Smooth muscle cell (in vitro differentiated cells): ENCODE measurements around the gene NBDY. TPM values are rescaled to one million over a fixed set of nuclear protein-coding genes. Genes with fewer than 3 reads are reported as not detected.

Experiments used
- DNase-seq: peaks from one replicate; lab custom pipeline; 2025; ENCODE audit not compliant: unreplicated experiment; lab: John Stamatoyannopoulos, UW
- H2AFZ ChIP-seq: fragments of 200-600 bp; sonication (generic); 2 replicates; pipeline ENCODE4 v1.6.0; 2016; ENCODE audit warnings: antibody characterized with exemption, low read depth, mild to moderate bottlenecking
- H3F3A ChIP-seq: fragments of 200-600 bp; sonication (generic); 2 replicates; pipeline ENCODE4 v1.6.0; 2017; ENCODE audit warnings: antibody characterized with exemption, low read depth
- H3K27ac ChIP-seq: fragments of 200-600 bp; sonication (generic); 2 replicates; pipeline ENCODE4 v1.5.1; 2016; ENCODE audit warnings: low read depth, mild to moderate bottlenecking
- H3K27me3 ChIP-seq: fragments of 200-600 bp; sonication (generic); 2 replicates; pipeline ENCODE4 v1.6.1; 2016; ENCODE audit warnings: low read depth, mild to moderate bottlenecking
- H3K36me3 ChIP-seq: fragments of 200-600 bp; sonication (generic); 2 replicates; pipeline ENCODE4 v1.5.1; 2016; ENCODE audit warnings: low read depth
- H3K4me1 ChIP-seq: fragments of 200-600 bp; sonication (generic); 2 replicates; pipeline ENCODE4 v1.5.1; 2016; ENCODE audit warnings: low read depth
- H3K4me2 ChIP-seq: fragments of 200-600 bp; sonication (generic); 2 replicates; pipeline ENCODE4 v1.6.0; 2016; ENCODE audit warnings: mild to moderate bottlenecking
- H3K4me3 ChIP-seq: fragments of 200-600 bp; sonication (generic); 2 replicates; pipeline ENCODE4 v1.5.1; 2016; ENCODE audit warnings: mild to moderate bottlenecking
- H3K79me2 ChIP-seq: fragments of 200-600 bp; sonication (generic); 2 replicates; pipeline ENCODE4 v1.6.0; 2016; ENCODE audit warnings: low read depth, mild to moderate bottlenecking
- H3K9ac ChIP-seq: fragments of 200-600 bp; sonication (generic); 2 replicates; pipeline ENCODE4 v1.6.0; 2016; ENCODE audit warnings: low read depth
- H3K9me3 ChIP-seq: fragments of 200-600 bp; sonication (generic); replicated peaks from 2 replicates; pipeline ENCODE4 v1.5.1; 2016; ENCODE audit warnings: low read depth
- H4K20me1 ChIP-seq: fragments of 200-600 bp; sonication (generic); 2 replicates; pipeline ENCODE4 v1.6.0; 2016; ENCODE audit warnings: low read depth
- CTCF ChIP-seq: fragments of 200-600 bp; sonication (generic); IDR thresholded peaks from 2 replicates; pipeline ENCODE4 v1.5.1; 2017; ENCODE audit warnings: borderline replicate concordance, mild to moderate bottlenecking, antibody characterized with exemption; ENCODE audit not compliant: insufficient read depth, poor library complexity, severe bottlenecking
- WGBS: methylation state at CpG from one replicate; pipeline ENCODE4 v1.1.7; 2016; ENCODE audit warnings: low lambda C conversion rate; 5-methylcytosine and 5-hydroxymethylcytosine counted together
- polyA plus RNA-seq: library from polyadenylated mRNA; unstranded; fragments of >200 nt; fragmentation: Nextera tagmentation; extraction: Ambion mirVana; gene quantifications from 2 replicates; pipeline ENCODE4 v1.2.1, GENCODE V29; 2016
- total RNA-seq: library from RNA; depleted of rRNA; stranded (reverse); fragments of >200 nt; gene quantifications from 2 replicates; pipeline ENCODE4 v1.2.3, GENCODE V29; 2014

The NBDY gene
- total and polyA plus RNA-seq, 2 experiments from 2014 or later, result 23.0 to 226 TPM

GRCh38 chrX:56833626-56834025, 104.6 kb downstream of the NBDY start:
- Histone ChIP-seq H3K9me3 (no peaks in the 10 kb centered on the region), H2AFZ (no peak overlapping the region), H3K79me2 (no peaks in the 10 kb centered on the region), H3K4me2 (no peak overlapping the region), H3K36me3 (no peaks in the 10 kb centered on the region), H3K4me1 (no peaks in the 10 kb centered on the region), H3K9ac (no peak overlapping the region), H3F3A (no peaks in the 10 kb centered on the region), H3K27me3 (no peaks in the 10 kb centered on the region), H4K20me1 (no peaks in the 10 kb centered on the region), H3K27ac (no peak overlapping the region), H3K4me3 (no peak overlapping the region)
- TF ChIP-seq CTCF, result no peak
- WGBS, result 78% methylated on average over 2 of the region's 2 CpGs
- DNase-seq, result no peak

- DNase-seq, result no peak
- WGBS, result 84% methylated on average over 9 of the region's 9 CpGs
- H3F3A ChIP-seq, result no peaks in the 10 kb centered on the region
- H4K20me1 ChIP-seq, result no peaks in the 10 kb centered on the region
- H3K4me2 ChIP-seq, result no peak overlapping the region
- no peaks in the 10 kb centered on the region for H3K79me2 ChIP-seq
- H3K27ac ChIP-seq, result no peak overlapping the region
- H3K4me1 ChIP-seq, result no peaks in the 10 kb centered on the region
- H3K4me3 ChIP-seq, result no peak overlapping the region
- no peak overlapping the region for H2AFZ ChIP-seq
- H3K9me3 ChIP-seq, result no peaks in the 10 kb centered on the region
- no peaks in the 10 kb centered on the region for H3K27me3 ChIP-seq
- no peaks in the 10 kb centered on the region for H3K36me3 ChIP-seq
- no peak overlapping the region for H3K9ac ChIP-seq
- TF ChIP-seq CTCF, result no peak
These were observed 124.4 kb downstream of the NBDY start for GRCh38 chrX:56853436-56853835.

- no peaks in the 10 kb centered on the region for H3F3A ChIP-seq
- H3K9ac ChIP-seq, result no peak overlapping the region
- no peak overlapping the region for H3K4me2 ChIP-seq
- H4K20me1 ChIP-seq, result no peaks in the 10 kb centered on the region
- H3K27me3 ChIP-seq, result no peaks in the 10 kb centered on the region
- H3K79me2 ChIP-seq, result no peaks in the 10 kb centered on the region
- no peaks in the 10 kb centered on the region for H3K4me1 ChIP-seq
- no peak overlapping the region for H3K27ac ChIP-seq
- H3K4me3 ChIP-seq, result no peak overlapping the region
- H2AFZ ChIP-seq, result no peak overlapping the region
- H3K9me3 ChIP-seq, result peaks cover 2% of the 10 kb centered on the region
- 96% methylated on average over 1 of the region's 1 CpG for WGBS
- DNase-seq, result no peak
- no peak for TF ChIP-seq CTCF
- H3K36me3 ChIP-seq, result no peaks in the 10 kb centered on the region
These were observed 128.0 kb downstream of the NBDY start for GRCh38 chrX:56857042-56857441.

GRCh38 chrX:56860888-56861287, 131.8 kb downstream of the NBDY start:
- Histone ChIP-seq H3K4me2 (no peak overlapping the region), H3K4me3 (no peak overlapping the region), H3K36me3 (no peaks in the 10 kb centered on the region), H3F3A (no peaks in the 10 kb centered on the region), H3K27me3 (no peaks in the 10 kb centered on the region), H4K20me1 (no peaks in the 10 kb centered on the region), H3K4me1 (no peaks in the 10 kb centered on the region), H3K9me3 (peaks cover 2% of the 10 kb centered on the region), H3K9ac (no peak overlapping the region), H2AFZ (no peak overlapping the region), H3K79me2 (no peaks in the 10 kb centered on the region), H3K27ac (no peak overlapping the region)
- WGBS, result 75% methylated on average over 2 of the region's 2 CpGs
- TF ChIP-seq CTCF, result no peak
- no peak for DNase-seq

Other genes with a start within 250 kb of the NBDY start
- 31.3 and 33.1 TPM in 2 replicates for gene UBQLN2, start 165.6 kb upstream of the NBDY start, total RNA-seq
- 40.8 and 52.2 TPM in 2 replicates for gene UBQLN2, start 165.6 kb upstream of the NBDY start, polyA plus RNA-seq